Measurements from ENCODE around the gene CSRNP3.

The CSRNP3 gene

GRCh38 chr2:165692906-165693305, 223.4 kb downstream of the CSRNP3 start:
- DNase-seq = no peak

- DNase-seq = no peak
Measured at GRCh38 chr2:165693838-165694237, 224.3 kb downstream of the CSRNP3 start.

- no peak for DNase-seq
Measured at GRCh38 chr2:165697748-165698443, 228.4 kb downstream of the CSRNP3 start.

- DNase-seq = no peak
Measured at GRCh38 chr2:165698444-165698884, 229.0 kb downstream of the CSRNP3 start.

GRCh38 chr2:165699946-165700345, 230.4 kb downstream of the CSRNP3 start:
- DNase-seq = no peak

- no peak for DNase-seq
Measured at GRCh38 chr2:165700531-165700930, 231.0 kb downstream of the CSRNP3 start.

- no peak for DNase-seq
Measured at GRCh38 chr2:165701147-165701546, 231.6 kb downstream of the CSRNP3 start.

GRCh38 chr2:165706960-165707487, 237.5 kb downstream of the CSRNP3 start:
- DNase-seq = no peak

- no peak for DNase-seq
Measured at GRCh38 chr2:165716091-165716490, 246.6 kb downstream of the CSRNP3 start.

- no peak for DNase-seq
Measured at GRCh38 chr2:165718610-165719210, 249.2 kb downstream of the CSRNP3 start.

GRCh38 chr2:165720511-165720910, 251.0 kb downstream of the CSRNP3 start:
- DNase-seq = no peak

- no peak for DNase-seq
Measured at GRCh38 chr2:165725421-165725820, 255.9 kb downstream of the CSRNP3 start.
